Measurements from ENCODE around the gene RNPS1.

DNA sequence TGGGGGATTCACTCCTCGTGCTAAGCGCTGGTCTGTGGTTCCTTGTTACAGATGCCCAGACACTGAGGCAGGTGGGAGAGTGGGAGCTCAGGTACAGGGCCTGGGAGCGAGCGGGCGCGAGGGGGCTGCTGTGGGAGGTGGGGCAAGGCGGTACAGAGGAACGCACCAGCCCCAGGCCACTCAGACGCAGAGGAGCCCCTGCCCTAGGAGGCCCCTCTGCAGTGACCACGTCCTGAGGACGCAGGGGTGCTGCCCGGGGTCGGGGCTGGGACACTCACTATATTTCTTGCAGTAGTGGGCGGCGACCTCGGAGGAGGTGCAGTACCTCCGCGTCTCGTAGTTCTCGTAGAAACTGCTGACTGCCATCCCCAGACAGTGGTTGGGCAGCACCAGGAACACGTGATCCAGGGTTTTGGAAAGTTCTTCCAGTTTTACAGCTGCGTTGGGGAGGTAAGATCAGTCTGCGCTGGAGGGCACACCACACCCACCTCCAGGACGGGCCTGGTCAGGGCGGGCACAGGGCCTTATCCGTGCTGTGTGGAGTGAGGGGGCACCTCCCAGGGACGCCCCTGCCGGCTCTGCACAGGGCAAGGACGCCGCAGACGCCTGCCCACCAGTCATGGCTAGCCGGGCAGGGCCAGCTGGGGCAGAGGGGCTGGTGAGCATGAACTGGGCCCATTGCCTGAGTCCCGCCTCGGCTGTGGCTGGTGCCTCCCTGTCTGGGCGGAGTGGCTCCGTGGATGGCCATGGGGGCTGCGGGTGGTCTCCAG lies 16.3 kb upstream of the RNPS1 start:
- TF ChIP-seq, protein P1, sequence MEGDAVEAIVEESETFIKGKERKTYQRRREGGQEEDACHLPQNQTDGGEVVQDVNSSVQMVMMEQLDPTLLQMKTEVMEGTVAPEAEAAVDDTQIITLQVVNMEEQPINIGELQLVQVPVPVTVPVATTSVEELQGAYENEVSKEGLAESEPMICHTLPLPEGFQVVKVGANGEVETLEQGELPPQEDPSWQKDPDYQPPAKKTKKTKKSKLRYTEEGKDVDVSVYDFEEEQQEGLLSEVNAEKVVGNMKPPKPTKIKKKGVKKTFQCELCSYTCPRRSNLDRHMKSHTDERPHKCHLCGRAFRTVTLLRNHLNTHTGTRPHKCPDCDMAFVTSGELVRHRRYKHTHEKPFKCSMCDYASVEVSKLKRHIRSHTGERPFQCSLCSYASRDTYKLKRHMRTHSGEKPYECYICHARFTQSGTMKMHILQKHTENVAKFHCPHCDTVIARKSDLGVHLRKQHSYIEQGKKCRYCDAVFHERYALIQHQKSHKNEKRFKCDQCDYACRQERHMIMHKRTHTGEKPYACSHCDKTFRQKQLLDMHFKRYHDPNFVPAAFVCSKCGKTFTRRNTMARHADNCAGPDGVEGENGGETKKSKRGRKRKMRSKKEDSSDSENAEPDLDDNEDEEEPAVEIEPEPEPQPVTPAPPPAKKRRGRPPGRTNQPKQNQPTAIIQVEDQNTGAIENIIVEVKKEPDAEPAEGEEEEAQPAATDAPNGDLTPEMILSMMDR (conservative IDR thresholded peaks at IDR 0.05; ENCODE audit: low read length), result no peak
- no peak for TF ChIP-seq EZH2phosphoT487 (IDR thresholded peaks at IDR 0.05; ENCODE audit: borderline replicate concordance, low read depth, low read length)

Data from OCI-LY7 (cell line).